ENCODE data around the gene SP110.

DNA sequence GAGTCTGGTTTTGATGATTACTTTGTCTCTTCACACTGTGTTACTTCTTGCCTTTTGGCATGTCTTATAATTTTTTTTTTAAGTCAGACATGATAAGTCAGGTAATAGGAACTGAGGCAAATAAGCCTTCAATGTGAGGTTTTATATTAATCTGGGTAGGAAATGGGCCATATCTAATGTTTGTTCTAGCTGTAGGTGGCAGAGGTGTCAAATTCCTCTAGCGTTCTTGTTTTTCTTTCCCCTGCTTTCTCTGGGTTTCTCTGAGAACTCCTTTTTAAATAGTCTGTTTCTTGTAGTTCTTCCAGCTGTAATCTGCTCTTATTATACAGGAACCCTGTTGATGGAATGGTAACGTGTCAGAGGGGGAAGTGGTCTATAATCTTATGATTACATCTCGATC, 11.5 kb upstream of the SP110 start:
- TF ChIP-seq CTCF (IDR thresholded peaks at IDR 0.05): no peak
- TF ChIP-seq POLR2A (IDR thresholded peaks at IDR 0.05): no peak
